GM18498 (cell line): ENCODE measurements around the gene SMOC2.

ENCODE experiments used
- ATAC-seq: cut with Tn5 transposase; IDR thresholded peaks from one replicate; pipeline ENCODE4 v1.9.1; 2021; ENCODE audit warnings: mild to moderate bottlenecking, moderate library complexity; ENCODE audit not compliant: unreplicated experiment

SMOC2 gene

DNA sequence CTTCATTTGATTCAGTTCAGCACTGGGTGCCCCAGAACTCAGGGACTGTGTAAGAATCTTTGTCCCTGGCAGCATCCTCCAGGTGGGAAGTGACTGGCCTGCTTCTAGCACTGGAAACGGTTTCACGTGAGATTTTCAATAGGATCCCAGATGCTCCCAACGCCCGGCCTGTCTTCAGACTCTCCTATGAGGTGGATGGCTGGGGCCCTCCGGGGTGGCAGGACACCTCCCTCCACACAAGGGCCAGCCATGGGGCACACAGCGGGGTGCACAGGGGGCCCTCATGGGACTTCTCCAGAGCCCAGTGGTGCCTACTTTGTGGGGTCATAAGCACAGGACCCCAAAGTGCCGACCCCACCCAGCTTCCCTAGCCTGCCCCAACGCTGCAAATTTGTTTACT lies 72.8 kb downstream of the SMOC2 start:
- no peak for ATAC-seq

DNA sequence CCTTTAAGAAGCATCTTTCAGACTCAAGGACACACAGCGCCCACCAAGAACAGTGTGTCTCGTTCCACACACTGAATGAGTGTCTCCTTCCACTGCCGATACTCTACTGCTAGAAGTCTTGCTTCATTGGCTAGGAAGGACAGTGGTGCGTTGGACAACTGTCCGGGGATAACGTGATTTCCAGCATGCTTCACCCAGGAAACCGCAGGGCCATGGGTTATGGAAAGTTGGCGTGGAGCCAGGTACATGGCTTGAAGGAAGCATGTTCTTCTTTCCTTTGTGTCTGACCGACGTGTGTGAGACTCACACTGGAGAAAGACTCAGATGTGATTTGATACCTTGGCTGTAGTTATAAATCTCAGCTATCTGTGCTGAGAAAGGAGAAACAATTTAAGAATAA lies 73.2 kb downstream of the SMOC2 start:
- no peak for ATAC-seq

DNA sequence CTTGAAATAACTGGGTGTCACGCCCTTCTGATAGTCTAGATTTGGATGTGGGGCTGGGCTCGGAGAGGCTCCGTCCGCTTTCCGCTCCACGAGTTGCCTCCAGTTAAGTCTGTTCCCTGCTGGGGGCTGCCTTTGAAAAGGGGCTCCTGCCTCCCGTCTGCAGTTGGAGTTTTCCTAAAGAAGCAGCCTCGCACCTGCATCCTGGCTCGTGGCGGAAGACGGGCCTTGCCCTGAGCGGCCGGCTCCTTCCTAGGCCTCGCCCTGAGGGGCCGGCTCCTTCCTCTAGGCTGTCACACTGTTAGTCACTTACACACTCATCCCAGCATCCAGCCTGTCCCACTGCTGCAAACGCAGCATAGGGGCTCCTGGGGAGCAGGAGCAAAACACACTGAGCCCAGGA lies 74.4 kb downstream of the SMOC2 start:
- ATAC-seq, result no peak

DNA sequence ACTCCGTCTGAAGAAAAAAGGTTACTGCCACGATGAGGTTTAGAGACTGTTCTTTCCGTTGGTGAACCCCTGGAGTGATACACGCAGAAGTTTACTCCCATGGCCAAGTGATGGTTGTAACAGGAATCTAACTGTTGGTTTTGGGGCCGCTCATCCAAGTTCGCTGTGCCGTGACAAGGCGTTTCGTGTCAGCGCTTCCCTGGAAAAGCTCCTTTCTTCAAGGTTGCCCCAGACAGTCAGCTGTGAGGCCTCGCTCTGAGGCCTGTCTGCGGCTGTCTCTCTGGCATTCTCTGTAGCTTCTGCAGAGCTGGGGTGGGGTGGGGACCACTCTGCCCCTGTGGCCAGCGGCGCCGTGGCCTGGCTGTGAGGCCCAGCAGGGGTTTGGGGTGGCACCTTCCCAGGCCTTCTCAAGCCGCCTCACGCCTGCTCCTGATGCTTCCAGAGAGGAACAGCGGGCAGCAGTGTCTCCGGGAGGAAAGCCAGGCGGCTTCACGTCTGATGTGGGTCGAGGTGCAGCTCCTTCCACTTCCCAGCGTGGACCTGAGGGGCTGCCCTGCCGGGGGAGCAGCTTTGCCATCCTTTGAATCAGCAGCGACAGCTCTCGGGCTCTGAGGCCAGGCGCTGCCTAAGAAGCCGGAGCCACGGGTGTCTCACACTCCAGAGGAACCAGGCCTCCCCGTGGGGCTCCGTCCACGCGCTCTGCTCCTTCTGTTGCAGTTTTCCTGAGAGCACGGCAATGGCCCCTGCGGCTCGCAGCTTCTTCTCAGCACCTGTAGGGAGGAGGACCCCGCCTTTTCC lies 76.2 kb downstream of the SMOC2 start:
- no peak for ATAC-seq

DNA sequence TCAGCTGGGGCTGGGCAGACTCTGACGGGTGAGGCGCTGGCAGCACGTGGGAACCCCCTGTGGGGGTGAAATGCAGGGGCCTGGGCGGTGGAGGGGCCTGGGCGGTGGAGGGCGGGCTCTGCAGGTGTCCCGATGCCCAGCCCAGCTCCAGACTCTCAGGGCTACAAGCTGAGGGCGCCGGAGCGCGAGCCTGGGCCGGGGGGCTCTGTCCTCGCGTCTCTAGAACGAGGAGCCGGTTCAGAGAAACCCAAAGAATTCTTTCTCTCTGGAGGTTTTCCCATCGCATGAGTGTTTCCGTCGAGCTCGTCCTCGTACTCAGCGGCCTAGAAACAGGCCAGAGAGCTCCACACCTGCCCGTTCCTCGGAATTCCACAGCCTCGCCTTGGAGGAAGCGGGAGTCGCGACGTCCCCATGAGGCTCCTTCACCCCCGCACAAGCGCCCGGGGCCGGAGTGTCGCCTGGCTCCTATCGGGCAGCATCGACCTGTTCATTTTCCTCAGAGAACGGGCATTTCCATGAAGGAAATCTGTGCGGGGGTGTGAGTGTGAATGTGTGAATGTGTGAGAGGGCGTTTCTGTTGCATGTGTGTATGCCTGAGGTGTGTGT lies 76.9 kb downstream of the SMOC2 start:
- ATAC-seq, result no peak

DNA sequence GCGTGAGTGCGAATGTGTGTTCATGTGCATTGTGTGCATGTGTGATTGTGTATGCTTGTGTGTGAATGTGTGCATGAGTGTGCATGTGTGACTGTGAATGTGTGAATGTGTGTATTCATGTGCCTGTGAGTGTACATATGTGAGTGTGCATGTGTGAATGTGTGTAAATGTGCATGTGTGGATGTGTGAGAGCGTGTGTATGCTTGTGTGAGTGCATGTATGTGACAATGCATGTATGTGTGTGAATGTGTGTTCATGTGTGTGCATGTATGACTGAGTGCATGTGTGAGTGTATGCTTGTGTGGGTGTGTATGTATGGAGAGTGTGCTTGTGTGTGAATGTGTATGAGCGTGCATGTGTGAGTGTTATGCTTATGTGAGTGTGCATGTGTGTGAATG lies 77.4 kb downstream of the SMOC2 start:
- ATAC-seq, result no peak

DNA sequence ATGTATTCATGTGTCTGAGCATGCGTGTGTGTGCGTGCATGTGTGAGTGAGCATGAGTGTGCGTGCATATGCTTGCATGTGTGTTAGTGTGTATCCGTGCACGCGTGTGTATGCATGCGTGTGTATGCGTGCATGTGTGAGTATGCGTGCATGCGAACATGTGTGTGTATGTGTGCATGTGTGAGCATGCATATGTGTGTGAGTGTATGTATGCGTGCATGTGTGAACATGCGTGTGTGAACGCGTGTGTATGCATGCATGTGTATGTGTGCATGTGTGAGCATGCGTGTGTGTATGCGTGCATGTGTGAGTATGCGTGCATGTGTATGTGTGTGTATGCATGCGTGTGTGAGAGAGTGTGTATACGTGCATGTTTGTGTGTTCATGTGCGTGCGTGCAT lies 77.9 kb downstream of the SMOC2 start:
- no peak for ATAC-seq

DNA sequence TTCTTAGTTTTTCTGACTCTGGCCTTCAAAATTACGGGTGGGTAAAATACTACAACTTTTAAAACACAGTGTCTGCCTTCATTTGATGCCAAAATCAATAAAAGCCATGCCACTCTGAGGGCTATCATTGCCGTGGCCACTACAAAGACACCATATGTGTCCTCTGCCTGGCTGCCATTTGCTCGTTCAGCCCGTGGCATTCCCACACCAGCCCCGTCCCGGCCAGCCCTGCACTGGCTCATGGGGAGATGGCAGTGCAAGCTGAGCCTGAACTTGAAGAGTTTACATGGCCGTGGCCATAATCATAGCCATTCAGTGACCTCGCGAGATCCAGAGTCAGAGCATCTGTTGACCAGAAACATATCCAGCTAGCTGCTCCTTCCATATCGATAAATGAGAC lies 79.2 kb downstream of the SMOC2 start:
- ATAC-seq, result no peak

DNA sequence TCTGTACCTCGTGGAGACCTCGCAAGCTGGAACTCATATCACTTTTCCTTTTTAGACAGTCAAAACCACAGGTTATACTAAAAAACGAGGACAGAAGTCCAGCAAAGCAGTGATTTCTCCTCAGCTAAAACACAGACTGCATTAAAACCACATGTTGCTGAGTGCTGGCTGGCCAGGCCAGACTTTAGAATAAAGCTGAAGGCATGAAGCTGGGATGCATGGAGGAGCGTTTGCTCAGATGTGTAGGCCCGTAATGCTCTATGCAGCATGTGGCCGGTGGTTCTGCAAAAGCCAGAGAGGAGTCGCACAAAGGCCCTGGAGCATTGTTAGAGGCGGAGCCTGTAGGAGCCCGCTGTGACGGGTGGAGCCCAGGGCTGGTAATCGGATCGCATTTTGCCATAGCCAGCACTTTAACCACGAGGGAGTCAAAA lies 83.6 kb downstream of the SMOC2 start:
- ATAC-seq, result no peak

DNA sequence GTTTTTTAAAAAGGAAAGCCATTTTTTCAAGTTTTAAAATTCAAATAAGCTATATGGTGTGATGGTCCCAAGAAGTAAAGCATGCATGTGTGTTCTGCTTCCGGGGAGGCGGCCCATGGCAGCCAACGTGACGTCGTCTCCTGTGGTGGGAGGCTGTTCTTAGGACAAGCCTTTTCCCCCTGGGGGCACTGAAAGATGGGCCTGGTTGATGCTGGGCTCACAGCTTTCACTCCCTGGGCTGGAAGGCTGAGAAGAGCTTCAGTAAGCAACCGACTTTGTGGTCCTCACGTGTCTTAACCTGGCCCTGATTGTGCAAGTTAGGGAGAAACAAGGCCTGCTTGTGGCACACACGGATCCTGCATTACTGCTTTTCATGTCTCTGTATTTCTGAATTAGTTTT lies 84.1 kb downstream of the SMOC2 start:
- no peak for ATAC-seq

DNA sequence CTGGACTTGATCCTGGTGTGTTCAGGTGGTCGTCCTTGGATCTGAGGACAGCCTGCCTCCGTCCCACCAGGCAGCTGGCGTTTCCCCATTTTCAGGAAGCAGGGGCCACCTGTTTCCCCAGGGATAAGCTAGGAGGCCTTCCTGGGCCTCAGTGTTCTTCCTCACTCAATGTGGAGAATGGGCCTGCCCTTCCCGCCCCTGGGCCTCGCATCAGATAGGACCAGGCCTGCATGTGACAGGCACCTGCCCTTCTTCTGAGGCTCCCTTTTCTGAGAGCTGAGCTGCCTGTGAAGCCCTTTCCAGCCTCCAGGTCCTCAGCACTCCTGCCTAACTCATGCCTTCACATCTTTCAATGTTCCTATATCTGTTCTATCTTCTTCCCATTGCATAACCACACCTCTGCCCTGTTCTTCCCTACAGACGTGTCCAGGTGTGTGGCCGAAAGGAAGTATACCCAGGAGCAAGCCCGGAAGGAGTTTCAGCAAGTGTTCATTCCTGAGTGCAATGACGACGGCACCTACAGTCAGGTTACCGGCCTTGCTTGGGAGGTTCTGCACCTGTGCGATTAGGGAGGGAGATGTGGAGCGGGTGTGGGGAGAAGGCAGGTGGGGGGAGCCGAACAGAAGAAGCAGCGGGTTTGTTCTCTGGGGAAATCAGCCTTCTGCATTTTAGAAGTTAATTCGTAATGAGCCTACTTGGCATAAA lies 85.1 kb downstream of the SMOC2 start:
- ATAC-seq, result no peak

DNA sequence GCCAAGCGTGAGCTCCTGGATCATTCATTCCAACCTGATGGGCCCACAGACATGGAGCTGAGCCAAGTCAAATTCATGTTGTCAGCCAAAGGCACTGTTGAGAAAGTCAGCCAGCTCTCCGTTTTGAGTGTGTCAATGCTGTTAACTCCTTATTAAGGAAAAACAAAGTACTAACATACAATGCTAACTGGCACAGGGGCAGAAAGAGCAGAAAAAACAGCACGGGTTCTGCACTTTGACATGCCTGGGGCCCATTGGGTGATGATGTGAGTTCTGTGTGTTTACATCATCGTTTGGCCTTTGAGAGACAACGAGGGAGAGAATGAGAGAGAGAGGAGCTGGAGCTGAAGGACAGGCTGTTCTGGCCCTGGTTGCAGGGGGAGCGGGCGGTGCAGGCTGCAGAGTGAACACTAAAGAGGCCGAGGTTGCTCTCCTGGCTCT lies 85.9 kb downstream of the SMOC2 start:
- no peak for ATAC-seq

DNA sequence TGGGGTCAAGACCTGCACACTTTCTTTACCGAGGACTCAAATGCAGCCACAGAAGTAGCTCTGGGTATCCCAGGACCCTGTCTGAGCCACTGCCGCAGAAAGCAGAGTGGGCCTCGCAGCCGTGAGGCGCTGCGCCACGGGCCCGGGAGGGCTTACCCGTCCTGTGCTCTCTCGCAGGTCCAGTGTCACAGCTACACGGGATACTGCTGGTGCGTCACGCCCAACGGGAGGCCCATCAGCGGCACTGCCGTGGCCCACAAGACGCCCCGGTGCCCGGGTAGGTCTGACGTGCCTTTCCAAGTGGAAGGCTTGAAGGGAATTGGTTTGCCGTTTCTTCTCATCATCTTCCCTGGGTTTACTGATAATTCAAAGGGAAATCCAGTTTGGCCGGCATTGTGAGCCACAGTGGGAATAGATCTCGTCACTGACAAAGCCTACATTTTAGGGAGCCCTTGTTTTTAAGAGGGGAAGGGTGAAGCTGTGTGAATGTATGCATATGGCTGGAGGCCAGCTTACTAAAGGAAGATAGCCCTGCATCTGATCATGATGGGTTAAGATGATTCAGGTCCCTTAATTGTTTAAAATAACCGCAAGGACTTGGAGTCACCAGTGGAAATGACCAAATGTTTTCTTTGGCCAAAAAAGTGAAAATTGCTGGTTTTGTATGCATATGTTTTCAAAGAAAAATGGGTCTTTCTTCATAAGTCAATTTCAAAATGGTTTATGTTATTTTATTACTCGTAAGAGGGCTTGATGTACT lies 86.6 kb downstream of the SMOC2 start:
- ATAC-seq, result no peak

DNA sequence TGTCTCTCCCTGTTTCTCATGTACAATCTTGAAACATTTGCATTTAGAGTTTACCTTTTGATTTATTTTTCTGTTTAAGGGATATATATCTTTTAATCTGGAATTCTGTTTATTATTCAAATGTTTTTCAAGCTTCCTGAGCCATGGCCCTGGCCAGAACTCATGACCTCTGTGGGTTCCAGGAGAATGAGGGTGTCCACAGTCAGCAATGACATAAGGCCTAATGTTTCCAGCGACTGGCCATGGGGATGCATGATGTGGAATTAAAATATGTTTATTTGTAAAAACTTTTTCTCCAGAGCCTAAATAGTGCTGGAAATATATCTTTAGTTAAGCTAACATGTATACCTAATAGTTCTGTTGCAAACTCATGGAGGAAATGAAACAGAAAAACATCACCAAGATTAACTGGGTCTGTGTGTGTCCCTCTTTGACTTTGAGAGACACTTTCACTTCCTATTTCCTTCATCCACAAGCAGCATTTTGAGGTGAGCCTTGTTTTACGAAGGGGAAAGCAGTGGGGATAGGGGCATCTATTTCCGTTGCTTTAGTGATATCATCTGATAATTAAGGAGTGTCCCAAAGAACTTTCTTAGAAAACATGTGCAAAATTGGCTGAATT lies 87.6 kb downstream of the SMOC2 start:
- peak; percentile 72 for ATAC-seq

DNA sequence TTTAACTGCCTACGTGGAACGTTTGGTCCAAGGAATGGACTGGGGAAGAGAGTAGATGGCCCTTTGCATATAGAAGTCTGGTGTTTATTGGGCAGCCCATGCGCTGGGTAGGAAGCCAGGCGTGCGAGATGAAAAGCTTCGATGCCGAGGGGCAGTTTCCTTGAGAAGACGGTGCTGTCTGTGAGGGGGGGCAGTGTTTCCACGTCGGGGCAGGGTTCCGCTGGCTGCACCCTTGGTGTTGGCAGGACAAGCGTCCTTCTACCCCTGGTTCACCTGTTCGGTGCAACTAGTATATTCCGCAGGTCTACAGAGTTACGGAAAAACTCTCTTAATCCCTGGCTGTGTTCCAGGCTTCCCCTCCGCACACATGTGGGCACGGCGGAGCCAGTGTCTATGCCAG lies 88.2 kb downstream of the SMOC2 start:
- ATAC-seq, result no peak

DNA sequence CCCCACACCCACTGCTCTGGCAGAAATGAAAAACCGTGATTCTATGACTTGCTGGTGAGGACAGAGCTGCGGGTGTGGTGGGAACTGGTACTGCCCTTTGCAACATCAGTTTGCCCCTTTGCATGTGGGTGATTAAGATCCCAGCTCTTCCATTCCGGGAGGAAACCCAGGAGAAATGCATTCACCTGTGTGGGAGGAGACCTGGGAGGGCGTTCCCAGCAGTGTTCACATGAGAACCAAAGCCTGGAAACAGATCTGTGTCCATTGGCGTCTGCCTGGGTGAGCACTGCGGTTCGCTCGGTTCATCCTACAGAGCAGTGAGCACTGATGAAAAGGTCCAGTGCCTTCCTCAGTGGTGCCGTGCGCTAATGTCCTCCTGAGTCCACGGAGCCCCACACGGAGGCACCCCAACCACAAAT lies 89.7 kb downstream of the SMOC2 start:
- no peak for ATAC-seq

DNA sequence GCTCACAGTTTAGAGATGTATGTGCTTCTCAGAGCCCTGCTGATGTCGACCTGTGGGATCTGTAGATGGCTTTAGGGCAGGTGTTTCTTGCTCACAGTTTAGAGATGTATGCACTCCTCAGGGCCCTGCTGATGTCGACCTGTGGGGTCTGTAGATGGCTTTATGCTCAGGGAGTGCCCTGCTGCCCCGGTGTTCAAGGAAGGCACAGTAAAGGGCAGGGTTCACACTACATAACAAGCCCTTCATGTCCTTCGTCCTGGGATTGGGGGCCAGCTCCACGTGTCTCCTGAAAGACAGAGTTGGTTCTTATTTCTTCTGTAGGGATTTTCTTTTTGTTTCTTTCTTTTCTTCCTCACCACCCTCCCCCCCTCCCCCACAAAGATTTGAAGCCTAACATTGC lies 91.1 kb downstream of the SMOC2 start:
- no peak for ATAC-seq

DNA sequence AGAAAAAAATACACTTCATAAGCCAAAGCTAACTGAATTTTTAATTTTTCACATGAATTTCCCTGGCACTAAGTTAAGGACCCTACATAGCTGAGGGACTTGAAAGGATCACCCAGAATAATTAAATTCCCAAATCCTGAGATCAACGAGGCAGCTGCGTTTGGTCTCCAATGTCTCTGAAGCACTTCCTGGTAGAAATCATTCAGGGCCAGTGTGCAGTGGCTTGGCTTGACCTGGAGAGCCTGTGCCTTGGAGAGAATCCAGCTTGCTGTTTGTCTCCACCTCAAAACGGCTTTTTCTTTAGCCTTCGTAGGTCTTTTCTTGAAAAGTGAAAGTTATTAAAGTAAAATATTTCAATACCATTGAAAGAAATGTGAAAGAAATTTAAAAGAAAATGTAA lies 92.4 kb downstream of the SMOC2 start:
- ATAC-seq, result no peak

DNA sequence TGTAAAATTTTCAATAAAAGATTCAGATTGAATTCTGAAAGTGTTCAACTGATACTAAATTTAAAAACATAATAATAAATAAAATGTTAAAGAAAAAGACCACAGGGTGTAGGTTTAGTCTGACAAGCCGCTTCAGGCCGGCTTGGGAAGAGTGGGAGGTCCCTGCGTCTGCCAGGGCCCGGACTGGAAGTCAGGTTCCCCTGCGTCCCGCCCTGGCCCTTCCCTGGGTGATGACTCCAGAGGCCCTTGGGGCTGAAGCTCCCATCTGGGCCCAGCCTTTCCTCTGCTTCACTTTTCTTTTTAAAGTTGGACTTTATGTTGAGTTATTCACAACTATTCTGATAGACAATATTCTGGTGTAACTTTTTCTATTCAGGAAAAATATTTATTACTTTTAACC lies 93.3 kb downstream of the SMOC2 start:
- no peak for ATAC-seq

DNA sequence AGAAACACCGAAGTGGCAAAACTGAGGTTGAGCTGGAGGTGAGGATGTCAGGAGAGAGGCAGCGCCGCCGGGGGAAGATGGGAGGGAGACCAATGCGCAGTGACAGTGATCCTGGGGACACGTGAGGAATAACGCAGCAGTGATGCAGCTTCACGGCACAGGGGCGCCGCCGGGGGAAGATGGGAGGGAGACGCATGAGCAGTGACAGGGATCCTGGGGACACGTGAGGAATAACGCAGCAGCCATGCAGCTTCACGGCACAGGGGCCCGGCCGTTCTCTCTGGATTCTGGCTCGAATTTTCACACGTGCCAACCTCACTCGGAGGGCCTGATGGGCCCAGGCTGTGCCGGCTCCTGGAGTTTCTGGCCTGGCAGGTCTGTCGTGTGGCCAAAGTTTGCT lies 94.7 kb downstream of the SMOC2 start:
- no peak for ATAC-seq

DNA sequence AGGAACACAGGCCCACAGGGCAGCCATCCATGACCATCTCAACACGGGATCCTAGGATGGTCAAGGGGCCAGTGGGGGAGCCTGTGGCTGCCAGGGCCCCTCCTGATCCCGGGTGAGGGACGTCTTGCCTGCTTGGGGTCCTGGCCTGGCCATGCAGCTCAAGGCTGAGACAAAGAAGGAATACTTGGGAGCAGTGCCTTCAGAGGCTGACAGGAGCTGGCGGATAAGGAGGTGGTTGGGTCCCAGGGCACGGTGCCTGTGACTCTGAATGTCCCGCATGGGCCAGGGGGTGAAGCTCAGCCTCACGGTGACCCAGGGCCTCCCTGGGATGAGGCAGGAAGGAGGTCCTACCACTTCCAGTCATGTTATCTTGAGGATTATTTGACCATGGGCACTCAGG lies 95.2 kb downstream of the SMOC2 start:
- ATAC-seq, result no peak
